Right lobe of liver (tissue), 6 donors: ENCODE results near the gene SHOC2. TPM values are rescaled to one million over a fixed set of nuclear protein-coding genes. Genes with fewer than 3 reads are reported as not detected.

ENCODE experiments used
- ATAC-seq, 4 donors: fragments of 200-7000 bp; cut with Tn5 transposase; one replicate each; pipeline ENCODE4 v1.9.1; 2020; ENCODE audit warnings: mild to moderate bottlenecking in 4 of 4, moderate library complexity in 4 of 4
- DNase-seq, 3 donors: peaks; one replicate each; pipeline ENCODE4 v3.0.0-alpha.2; 2020
- H3K27ac ChIP-seq, 3 donors: fragments of 200-600 bp; one replicate each; pipeline ENCODE4 v1.8.0; 2022
- H3K27me3 ChIP-seq, 2 donors: fragments of 200-600 bp; one replicate each; pipeline ENCODE4 v1.8.0; 2022
- H3K36me3 ChIP-seq, 4 donors: fragments of 200-600 bp; sonication (generic) in 1 of 4; one replicate each; pipeline versions ENCODE4 v1.5.1 to v1.8.0; 2017 to 2022; ENCODE audit warnings: control low read depth in 1 of 4
- H3K4me1 ChIP-seq, 4 donors: fragments of 200-600 bp; sonication (generic) in 1 of 4; one replicate each; pipeline versions ENCODE4 v1.5.1 to v1.8.0; 2017 to 2022; ENCODE audit warnings: control low read depth in 1 of 4
- H3K4me3 ChIP-seq, 3 donors: fragments of 200-600 bp; one replicate each; pipeline ENCODE4 v1.8.0; 2022
- H3K9me3 ChIP-seq, 4 donors: fragments of 200-600 bp; sonication (generic) in 1 of 4; one replicate each; pipeline versions ENCODE4 v1.5.1 to v1.8.0; 2017 to 2022; ENCODE audit warnings: control low read depth in 1 of 4
- POLR2A ChIP-seq: fragments of 450-650 bp; IDR thresholded peaks from one replicate; pipeline ENCODE4 v1.6.1; 2017; ENCODE audit warnings: antibody characterized with exemption, mild to moderate bottlenecking
- WGBS: methylation state at CpG from one replicate; pipeline ENCODE4 v1.1.6; 2018; ENCODE audit warnings: low coverage, low lambda C conversion rate; ENCODE audit not compliant: insufficient coverage; ENCODE audit errors: missing lambda C conversion rate; 5-methylcytosine and 5-hydroxymethylcytosine counted together
- intact Hi-C, 2 donors: fragments of 100-400 bp; cut with DNase I; formaldehyde crosslinking; loops; one replicate each; pipeline versions ENCODE4 v1.11.2 to v1.14.1; 2022
- total RNA-seq, 6 experiments: library from RNA; depleted of rRNA in 2 of 6; stranded (reverse); fragments of >200 nt in 2 of 6; fragmentation: NEBNext Ultra II Directional in 3 of 6; extraction: Animal tissue kit (Norgen Biotek cat#: 25700) in 3 of 6; gene quantifications; one replicate each; pipeline versions ENCODE4 v1.1.0 to v1.2.4, GENCODE V29; 2016 to 2023
- TF ChIP-seq, protein P1 (sequence below), 4 donors: fragments of 200-600 bp in 3 of 4; fragments of 450-650 bp in 1 of 4; IDR thresholded peaks; one replicate each; pipeline versions ENCODE4 v1.5.1 to v1.8.0; 2016 to 2022; ENCODE audit warnings: antibody characterized with exemption in 4 of 4, mild to moderate bottlenecking in 2 of 4
- donor health status: DM: no; HTN: yes; CAD: no.
- donor health status: DM: no; HTN: no; CAD: no.
- donor health status: DM: no; HTN: no; CAD: no.
- donor health status: DM: no; HTN: yes; CAD: no.
- donor health status: DM: no; HTN: yes; CAD: no.

The SHOC2 gene
- total RNA-seq, 6 experiments from 2014 or later = 16.0 to 28.6 (median 22.2) TPM

DNA sequence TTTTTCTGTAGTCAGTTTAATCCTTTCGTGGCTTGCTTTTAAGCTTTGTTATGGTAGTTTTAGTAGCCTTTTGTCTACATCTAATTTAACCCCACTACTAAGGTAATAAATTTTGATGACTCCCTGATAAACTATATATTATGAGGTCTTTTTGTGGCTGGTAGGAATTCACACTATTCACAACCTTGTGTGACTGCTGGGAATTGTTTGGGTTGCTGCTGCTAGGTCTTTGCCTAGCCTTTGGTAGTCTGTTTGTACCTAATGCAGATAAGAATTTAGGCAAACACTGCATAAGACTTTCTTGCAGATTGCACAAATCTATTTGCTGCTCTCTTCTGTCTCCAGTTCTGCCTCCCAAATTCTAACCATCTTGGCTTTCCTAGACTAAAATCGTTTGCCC is 58.3 kb downstream of the SHOC2 start:
- TF ChIP-seq, protein P1, sequence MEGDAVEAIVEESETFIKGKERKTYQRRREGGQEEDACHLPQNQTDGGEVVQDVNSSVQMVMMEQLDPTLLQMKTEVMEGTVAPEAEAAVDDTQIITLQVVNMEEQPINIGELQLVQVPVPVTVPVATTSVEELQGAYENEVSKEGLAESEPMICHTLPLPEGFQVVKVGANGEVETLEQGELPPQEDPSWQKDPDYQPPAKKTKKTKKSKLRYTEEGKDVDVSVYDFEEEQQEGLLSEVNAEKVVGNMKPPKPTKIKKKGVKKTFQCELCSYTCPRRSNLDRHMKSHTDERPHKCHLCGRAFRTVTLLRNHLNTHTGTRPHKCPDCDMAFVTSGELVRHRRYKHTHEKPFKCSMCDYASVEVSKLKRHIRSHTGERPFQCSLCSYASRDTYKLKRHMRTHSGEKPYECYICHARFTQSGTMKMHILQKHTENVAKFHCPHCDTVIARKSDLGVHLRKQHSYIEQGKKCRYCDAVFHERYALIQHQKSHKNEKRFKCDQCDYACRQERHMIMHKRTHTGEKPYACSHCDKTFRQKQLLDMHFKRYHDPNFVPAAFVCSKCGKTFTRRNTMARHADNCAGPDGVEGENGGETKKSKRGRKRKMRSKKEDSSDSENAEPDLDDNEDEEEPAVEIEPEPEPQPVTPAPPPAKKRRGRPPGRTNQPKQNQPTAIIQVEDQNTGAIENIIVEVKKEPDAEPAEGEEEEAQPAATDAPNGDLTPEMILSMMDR (IDR thresholded peaks at IDR 0.05) = no peak
- no peak for TF ChIP-seq POLR2A
- ATAC-seq = peak; percentile 76 to 80 (median 78)
- no peak overlapping the region for H3K4me3 ChIP-seq
- intact Hi-C loops = no loop called here
- H3K27ac ChIP-seq = no peak overlapping the region
- no peaks in the 10 kb centered on the region for H3K9me3 ChIP-seq
- DNase-seq = no peak
- no peaks in the 10 kb centered on the region for H3K36me3 ChIP-seq
- WGBS = 41% methylated on average over 2 of the region's 2 CpGs
- peaks cover 0 to 27% (median 6%) of the 10 kb centered on the region in 4 donors for H3K4me1 ChIP-seq
- H3K27me3 ChIP-seq = no peaks in the 10 kb centered on the region

DNA sequence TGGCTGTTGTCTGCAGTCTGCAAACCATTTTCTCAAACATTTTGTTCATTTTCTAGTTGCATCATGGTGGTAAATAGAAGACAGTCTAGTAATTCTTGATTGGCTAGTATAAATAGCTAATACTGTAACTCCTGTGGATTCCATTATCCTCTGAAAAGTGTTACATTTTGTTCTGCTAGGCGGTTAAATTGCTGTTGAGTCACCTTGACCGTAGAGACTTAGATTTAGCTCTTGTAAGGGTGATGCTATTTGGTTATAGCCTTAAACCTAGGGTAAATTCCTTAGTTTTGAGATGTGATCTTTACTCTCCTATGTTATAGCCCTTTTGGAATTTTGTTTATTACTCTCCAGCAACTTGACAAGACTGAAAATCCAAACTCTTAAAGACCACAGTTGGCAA is 58.8 kb downstream of the SHOC2 start:
- ATAC-seq = no peak
- H3K27ac ChIP-seq = no peak overlapping the region
- H3K36me3 ChIP-seq = no peaks in the 10 kb centered on the region
- intact Hi-C loops = no loop called here
- 100% methylated on average over 2 of the region's 2 CpGs for WGBS
- no peak overlapping the region for H3K4me3 ChIP-seq
- peaks cover 0 to 22% (median 3%) of the 10 kb centered on the region in 4 donors for H3K4me1 ChIP-seq
- no peaks in the 10 kb centered on the region for H3K9me3 ChIP-seq
- no peaks in the 10 kb centered on the region for H3K27me3 ChIP-seq
- TF ChIP-seq POLR2A = no peak
- TF ChIP-seq, protein P1 (IDR thresholded peaks at IDR 0.05) = no peak
- no peak for DNase-seq

DNA sequence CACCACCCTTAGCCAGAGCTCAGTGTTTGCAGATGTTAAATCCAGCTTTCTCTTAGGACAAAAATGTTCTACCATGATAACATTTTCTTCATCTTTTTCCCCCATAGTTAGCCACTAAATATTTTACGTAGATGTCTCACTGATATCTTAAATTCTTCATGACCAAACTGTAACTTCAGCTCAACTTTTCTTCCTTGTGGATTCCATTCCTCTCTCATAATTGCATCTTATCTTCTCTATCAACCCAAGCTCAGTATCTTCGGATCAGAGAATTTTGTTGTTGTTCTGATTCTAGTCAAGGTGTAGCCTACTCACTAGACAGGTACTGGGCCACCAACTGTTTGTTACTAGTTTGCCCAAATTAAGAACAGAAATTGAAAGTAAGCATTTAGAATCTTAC is 60.2 kb downstream of the SHOC2 start:
- no peak for TF ChIP-seq POLR2A
- TF ChIP-seq, protein P1 (IDR thresholded peaks at IDR 0.05) = no peak
- no peak overlapping the region for H3K4me3 ChIP-seq
- H3K27ac ChIP-seq = no peak overlapping the region
- no peaks in the 10 kb centered on the region for H3K27me3 ChIP-seq
- ATAC-seq (no peak), DNase-seq (no peak)
- intact Hi-C loops = no loop called here
- WGBS = 97% methylated on average over 2 of the region's 2 CpGs
- no peaks in the 10 kb centered on the region for H3K36me3 ChIP-seq
- peaks cover 0 to 13% (median 3%) of the 10 kb centered on the region in 4 donors for H3K4me1 ChIP-seq
- H3K9me3 ChIP-seq = no peaks in the 10 kb centered on the region

DNA sequence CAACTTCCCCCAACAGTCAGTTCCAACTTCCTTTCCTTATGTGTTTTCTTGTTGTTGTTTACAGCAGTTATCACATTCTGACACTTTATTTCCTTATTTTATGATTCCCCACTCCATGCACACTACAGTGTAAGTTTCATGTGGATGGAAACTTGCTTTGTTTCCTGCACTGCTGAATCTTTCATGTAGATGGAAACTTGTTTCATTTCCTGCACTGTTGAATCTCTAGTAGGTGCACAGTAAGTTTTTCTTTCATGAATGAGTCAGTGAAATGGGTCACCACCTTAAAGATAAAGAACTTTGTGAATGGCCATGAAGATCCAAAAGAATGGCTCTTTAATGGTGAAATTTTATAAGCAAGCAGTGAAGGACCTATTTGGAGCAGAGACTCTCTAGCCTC is 61.4 kb downstream of the SHOC2 start:
- ATAC-seq = no peak
- Histone ChIP-seq H3K36me3 (no peaks in the 10 kb centered on the region), H3K27me3 (no peaks in the 10 kb centered on the region), H3K4me3 (no peak overlapping the region), H3K4me1 (peaks cover 0 to 17% (median 3%) of the 10 kb centered on the region in 4 donors), H3K9me3 (no peaks in the 10 kb centered on the region), H3K27ac (no peak overlapping the region)
- TF ChIP-seq, protein P1 (IDR thresholded peaks at IDR 0.05) = no peak
- TF ChIP-seq POLR2A = no peak
- no peak for DNase-seq
- intact Hi-C loops = no loop called here

DNA sequence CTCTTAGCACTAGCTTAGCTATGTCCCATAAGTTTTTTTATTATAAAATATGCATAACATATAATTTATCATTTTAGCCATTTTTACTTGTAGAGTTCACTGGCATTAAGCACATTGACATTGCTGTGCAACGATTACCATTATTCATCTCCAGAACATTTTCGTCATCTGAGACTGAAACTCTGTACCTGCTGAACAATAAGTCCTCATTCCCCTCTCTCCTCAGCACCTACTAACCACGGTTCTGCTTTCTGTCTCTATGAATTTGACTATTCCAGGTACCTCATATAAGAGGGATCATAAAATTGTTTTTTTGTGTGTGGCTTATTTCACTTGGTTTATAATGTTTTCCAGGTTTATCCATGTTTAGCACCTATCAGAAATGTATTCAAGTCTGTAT is 64.1 kb downstream of the SHOC2 start:
- intact Hi-C loops = no loop called here
- H3K36me3 ChIP-seq = no peaks in the 10 kb centered on the region
- peaks cover 0 to 4% (median 0%) of the 10 kb centered on the region in 4 donors for H3K4me1 ChIP-seq
- DNase-seq (no peak), ATAC-seq (no peak)
- 76% methylated on average over 3 of the region's 3 CpGs for WGBS
- TF ChIP-seq, protein P1 (IDR thresholded peaks at IDR 0.05) = no peak
- no peak for TF ChIP-seq POLR2A
- no peaks in the 10 kb centered on the region for H3K9me3 ChIP-seq
- no peak overlapping the region for H3K4me3 ChIP-seq
- no peaks in the 10 kb centered on the region for H3K27me3 ChIP-seq
- no peak overlapping the region for H3K27ac ChIP-seq
